Measurements from ENCODE around the gene EGFL8.

DNA sequence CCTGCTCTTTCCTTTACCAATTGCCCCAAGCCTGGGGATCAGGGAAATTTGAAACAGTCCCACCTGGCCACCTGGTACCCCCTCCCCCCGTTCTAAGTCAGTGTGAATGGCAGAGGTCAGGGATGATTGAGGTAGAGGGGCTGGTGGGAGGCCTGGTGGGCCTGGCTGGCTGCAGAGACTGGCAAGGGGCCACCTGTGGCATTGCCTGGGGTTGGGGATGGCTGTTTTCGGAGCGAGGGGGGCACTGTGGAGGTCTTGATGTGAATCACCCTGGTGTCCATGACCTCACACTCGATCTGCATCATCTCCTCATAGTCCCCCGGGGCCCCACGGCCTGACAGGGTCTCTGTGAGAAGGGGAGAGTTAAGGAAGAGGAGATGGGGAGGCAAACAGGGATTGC lies 48.8 kb upstream of the EGFL8 start:
- TF ChIP-seq POLR2AphosphoS5 (IDR thresholded peaks at IDR 0.05) (no peak), EP300 (IDR thresholded peaks at IDR 0.05) (no peak)
- TF ChIP-seq, protein P1, sequence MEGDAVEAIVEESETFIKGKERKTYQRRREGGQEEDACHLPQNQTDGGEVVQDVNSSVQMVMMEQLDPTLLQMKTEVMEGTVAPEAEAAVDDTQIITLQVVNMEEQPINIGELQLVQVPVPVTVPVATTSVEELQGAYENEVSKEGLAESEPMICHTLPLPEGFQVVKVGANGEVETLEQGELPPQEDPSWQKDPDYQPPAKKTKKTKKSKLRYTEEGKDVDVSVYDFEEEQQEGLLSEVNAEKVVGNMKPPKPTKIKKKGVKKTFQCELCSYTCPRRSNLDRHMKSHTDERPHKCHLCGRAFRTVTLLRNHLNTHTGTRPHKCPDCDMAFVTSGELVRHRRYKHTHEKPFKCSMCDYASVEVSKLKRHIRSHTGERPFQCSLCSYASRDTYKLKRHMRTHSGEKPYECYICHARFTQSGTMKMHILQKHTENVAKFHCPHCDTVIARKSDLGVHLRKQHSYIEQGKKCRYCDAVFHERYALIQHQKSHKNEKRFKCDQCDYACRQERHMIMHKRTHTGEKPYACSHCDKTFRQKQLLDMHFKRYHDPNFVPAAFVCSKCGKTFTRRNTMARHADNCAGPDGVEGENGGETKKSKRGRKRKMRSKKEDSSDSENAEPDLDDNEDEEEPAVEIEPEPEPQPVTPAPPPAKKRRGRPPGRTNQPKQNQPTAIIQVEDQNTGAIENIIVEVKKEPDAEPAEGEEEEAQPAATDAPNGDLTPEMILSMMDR (IDR thresholded peaks at IDR 0.05): no peak

All from suprapubic skin (tissue), 4 donors.